Cerebellar cortex (tissue), 1 donor: ENCODE results near the gene NRN1L.
"Not testable (repeated sequence)": the region's sequence is repeated elsewhere in the genome, so short reads cannot be mapped to it uniquely, and the experiment has no call there.

Experiments used
- DNase-seq: peaks from one replicate; pipeline ENCODE4 v3.0.0-alpha.2; 2015; ENCODE audit warnings: low spot score

The NRN1L gene

GRCh38 chr16:67884684-67885083 is at the start of gene NRN1L:
Gene NRN1L (plus strand): TSS chr16:67884885. CDS start chr16:67884904, 19 bp downstream.
- DNase-seq, result peak; percentile 88

GRCh38 chr16:67837190-67837589 is 47.5 kb upstream of the NRN1L start:
- not testable (repeated sequence) for DNase-seq

GRCh38 chr16:67837811-67838210 is 46.9 kb upstream of the NRN1L start:
- no peak for DNase-seq

- no peak for DNase-seq
Measured at GRCh38 chr16:67841198-67841815, 43.4 kb upstream of the NRN1L start.

GRCh38 chr16:67841816-67842508 is 42.7 kb upstream of the NRN1L start, which contains the start of gene THAP11:
Gene THAP11 (plus strand): TSS chr16:67842320. CDS start chr16:67842555, 235 bp downstream.
- peak; percentile 96 for DNase-seq

GRCh38 chr16:67842509-67843342 is 42.0 kb upstream of the NRN1L start:
- peak; percentile 51 for DNase-seq

GRCh38 chr16:67843343-67843765 is 41.3 kb upstream of the NRN1L start:
- DNase-seq, result no peak

GRCh38 chr16:67844497-67844896 is 40.2 kb upstream of the NRN1L start:
- DNase-seq, result peak; percentile 41

- DNase-seq, result peak; percentile 36
Measured at GRCh38 chr16:67845291-67846062, 39.2 kb upstream of the NRN1L start.

GRCh38 chr16:67846063-67846319 is 38.7 kb upstream of the NRN1L start:
- no peak for DNase-seq

- DNase-seq, result peak; percentile 94
Measured at GRCh38 chr16:67846320-67847063, 38.2 kb upstream of the NRN1L start, which contains the start of gene NUTF2. Gene NUTF2 (plus strand): TSS chr16:67846933. CDS start chr16:67865131, 18,198 bp downstream.

- no peak for DNase-seq
Measured at GRCh38 chr16:67847064-67847861, 37.4 kb upstream of the NRN1L start, which contains the start of gene CENPT. Gene CENPT (minus strand): TSS chr16:67847693. CDS start chr16:67833859, 13,834 bp downstream.

- DNase-seq, result no peak
Measured at GRCh38 chr16:67848118-67848517, 36.6 kb upstream of the NRN1L start.

GRCh38 chr16:67853670-67854069 is 31.0 kb upstream of the NRN1L start:
- no peak for DNase-seq

- DNase-seq, result no peak
Measured at GRCh38 chr16:67855789-67856188, 28.9 kb upstream of the NRN1L start.

- DNase-seq, result no peak
Measured at GRCh38 chr16:67856927-67857546, 27.6 kb upstream of the NRN1L start.

- no peak for DNase-seq
Measured at GRCh38 chr16:67857547-67858233, 27.0 kb upstream of the NRN1L start.

GRCh38 chr16:67858500-67858899 is 26.2 kb upstream of the NRN1L start:
- no peak for DNase-seq
